Neural cell (in vitro differentiated cells): ENCODE measurements around the gene FHOD1.

ENCODE experiments used
- CTCF ChIP-seq: fragments of 450-650 bp; IDR thresholded peaks from 2 replicates; pipeline ENCODE4 v1.5.1; 2014; ENCODE audit warnings: antibody characterized with exemption, mild to moderate bottlenecking, moderate library complexity; ENCODE audit not compliant: poor library complexity, severe bottlenecking
- EZH2 ChIP-seq: fragments of 200-600, 300-800 bp; shearing (Covaris generic), sonication (generic); IDR thresholded peaks from 2 replicates; pipeline ENCODE4 v1.6.1; 2014; ENCODE audit warnings: antibody characterized with exemption, low read length, borderline replicate concordance, mild to moderate bottlenecking; ENCODE audit not compliant: insufficient read depth, poor library complexity, severe bottlenecking
- POLR2AphosphoS5 ChIP-seq: IDR thresholded peaks from 2 replicates; pipeline ENCODE4 v1.6.1; 2012
- RAD21 ChIP-seq: fragments of 450-650 bp; conservative IDR thresholded peaks from 2 replicates; pipeline ENCODE4 v1.6.1; 2014; ENCODE audit warnings: antibody characterized with exemption, mild to moderate bottlenecking, moderate library complexity
- REST ChIP-seq: IDR thresholded peaks from 2 replicates; pipeline ENCODE4 v1.6.1; 2012; ENCODE audit warnings: borderline replicate concordance

GRCh38 chr16:67296420-67296819, 49.1 kb upstream of the FHOD1 start:
- TF ChIP-seq CTCF (no peak), REST (no peak), EZH2 (no peak), RAD21 (no peak), POLR2AphosphoS5 (no peak)
